IMR-90 (cell line): ENCODE data around the gene LYRM9. TPM values are rescaled to one million over a fixed set of nuclear protein-coding genes. Genes with fewer than 3 reads are reported as not detected.

Source experiments
- ATAC-seq: fragments of 200-7000 bp; cut with Tn5 transposase; 2 replicates; pipeline ENCODE4 v1.9.1; 2020; ENCODE audit warnings: low read depth, mild to moderate bottlenecking, moderate library complexity
- BruUV-seq: library from RNA; stranded (reverse); fragments of 400-500 nt; replicated peaks from 2 replicates; lab custom pipeline; 2021; lab: Mats Ljungman, UMichigan
- CTCF ChIA-PET: fragments of 300-600 bp; formaldehyde crosslinking; extraction: SDS; loops from one replicate; lab custom pipeline; 2021; ENCODE audit warnings: antibody characterized with exemption; lab: Yijun Ruan, JAX
- POLR2A ChIA-PET: fragments of 300-600 bp; sonication (Branson Sonifier 250); formaldehyde crosslinking; loops from one replicate; lab custom pipeline; 2022; ENCODE audit warnings: antibody characterized with exemption; ENCODE audit not compliant: unreplicated experiment; lab: Charles Lee
- DNase-seq: peaks from one replicate; pipeline ENCODE4 v3.0.0; 2013
- H2AFZ ChIP-seq: replicated peaks from 2 replicates; pipeline ENCODE3; 2013; ENCODE audit warnings: low read length, mild to moderate bottlenecking; ENCODE audit not compliant: poor library complexity
- H2AK5ac ChIP-seq: 2 replicates; pipeline ENCODE4 v1.6.1; 2013; ENCODE audit warnings: low read depth, low read length, inconsistent platforms
- H2AK9ac ChIP-seq: replicated peaks from 2 replicates; pipeline ENCODE3; 2013; ENCODE audit warnings: mild to moderate bottlenecking, low read depth, low read length, moderate library complexity; ENCODE audit not compliant: poor library complexity
- H2BK120ac ChIP-seq: 2 replicates; pipeline ENCODE4 v1.6.1; 2013; ENCODE audit warnings: low read depth, low read length, inconsistent platforms
- H2BK15ac ChIP-seq: 3 replicates; pipeline ENCODE4 v1.6.1; 2013; ENCODE audit warnings: low read depth, low read length, inconsistent platforms
- H2BK20ac ChIP-seq: 2 replicates; pipeline ENCODE4 v1.6.1; 2013; ENCODE audit warnings: low read depth, mild to moderate bottlenecking, inconsistent platforms, low read length, moderate library complexity
- H2BK5ac ChIP-seq: 2 replicates; pipeline ENCODE4 v1.6.1; 2013; ENCODE audit warnings: mild to moderate bottlenecking, low read depth, low read length, inconsistent platforms; ENCODE audit not compliant: poor library complexity, severe bottlenecking
- H3K14ac ChIP-seq: replicated peaks from 2 replicates; pipeline ENCODE4 v1.6.1; 2013; ENCODE audit warnings: low read depth, low read length, inconsistent platforms
- H3K18ac ChIP-seq: 2 replicates; pipeline ENCODE4 v1.6.1; 2013; ENCODE audit warnings: low read depth, low read length, control low read depth
- H3K23ac ChIP-seq: 2 replicates; pipeline ENCODE4 v1.6.1; 2013; ENCODE audit warnings: low read depth, low read length, inconsistent platforms
- H3K27ac ChIP-seq: 2 replicates; pipeline ENCODE4 v1.5.1; 2013; ENCODE audit warnings: mild to moderate bottlenecking, control low read depth, low read length; ENCODE audit not compliant: insufficient read depth
- H3K27me3 ChIP-seq: 2 replicates; pipeline ENCODE4 v1.6.1; 2013; ENCODE audit warnings: low read length; ENCODE audit not compliant: control insufficient read depth, insufficient read depth
- H3K36me3 ChIP-seq: 2 replicates; pipeline ENCODE4 v1.6.1; 2013; ENCODE audit warnings: low read length, mixed read lengths; ENCODE audit not compliant: control insufficient read depth, insufficient read depth
- H3K4ac ChIP-seq: 2 replicates; pipeline ENCODE4 v1.6.1; 2013; ENCODE audit warnings: low read depth, low read length, inconsistent platforms
- H3K4me1 ChIP-seq: 2 replicates; pipeline ENCODE4 v1.6.1; 2013; ENCODE audit warnings: low read length, mixed read lengths; ENCODE audit not compliant: control insufficient read depth, insufficient read depth
- H3K4me2 ChIP-seq: 2 replicates; pipeline ENCODE4 v1.6.1; 2013; ENCODE audit warnings: low read depth, mild to moderate bottlenecking, control low read depth, low read length, moderate library complexity
- H3K4me3 ChIP-seq: 2 replicates; pipeline ENCODE4 v1.5.1; 2013; ENCODE audit warnings: low read depth, mild to moderate bottlenecking, control low read depth, low read length, moderate library complexity; ENCODE audit not compliant: insufficient read depth
- H3K56ac ChIP-seq: 2 replicates; pipeline ENCODE4 v1.6.1; 2013; ENCODE audit warnings: low read length, inconsistent platforms; ENCODE audit not compliant: insufficient read depth; ENCODE audit errors: extremely low read depth
- H3K79me1 ChIP-seq, 2 experiments: 2 replicates each; pipeline ENCODE4 v1.6.1; 2013; ENCODE audit warnings: low read length in 2 of 2, inconsistent platforms in 1 of 2, low read depth in 1 of 2
- H3K9ac ChIP-seq: 2 replicates; pipeline ENCODE4 v1.6.1; 2013; ENCODE audit warnings: low read depth, low read length, control low read depth
- H3K9me1 ChIP-seq: 2 replicates; pipeline ENCODE4 v1.6.1; 2013; ENCODE audit warnings: low read length, inconsistent platforms; ENCODE audit not compliant: insufficient read depth
- H3K9me3 ChIP-seq: 2 replicates; pipeline ENCODE4 v1.6.1; 2013; ENCODE audit warnings: low read length; ENCODE audit not compliant: control insufficient read depth, insufficient read depth
- H4K20me1 ChIP-seq: 2 replicates; pipeline ENCODE4 v1.6.1; 2013; ENCODE audit warnings: low read length, inconsistent platforms; ENCODE audit not compliant: insufficient read depth
- H4K5ac ChIP-seq: 2 replicates; pipeline ENCODE4 v1.6.1; 2013; ENCODE audit warnings: mild to moderate bottlenecking, low read depth, low read length, control low read depth
- H4K8ac ChIP-seq, 2 experiments: 2 replicates each; pipeline ENCODE4 v1.6.1; 2013; ENCODE audit warnings: low read depth in 2 of 2, low read length in 2 of 2, control low read depth in 1 of 2, inconsistent platforms in 1 of 2
- H4K91ac ChIP-seq: 2 replicates; pipeline ENCODE4 v1.6.1; 2013; ENCODE audit warnings: low read depth, low read length, inconsistent platforms; ENCODE audit not compliant: insufficient read depth
- BHLHE40 ChIP-seq: fragments of 150-350 bp; IDR thresholded peaks from 2 replicates; pipeline ENCODE4 v1.6.1; 2016; ENCODE audit warnings: mild to moderate bottlenecking, low read depth, low read length
- CEBPB ChIP-seq: IDR thresholded peaks from 2 replicates; pipeline ENCODE4 v1.6.1; 2012; ENCODE audit warnings: low read depth, low read length, improper control_type of control experiment
- CHD1 ChIP-seq: IDR thresholded peaks from 2 replicates; pipeline ENCODE4 v1.6.1; 2012; ENCODE audit warnings: low read depth, low read length, improper control_type of control experiment
- CTCF ChIP-seq: conservative IDR thresholded peaks from 2 replicates; pipeline ENCODE4 v1.5.1; 2012; ENCODE audit warnings: mild to moderate bottlenecking, low read depth, low read length, improper control_type of control experiment
- ELK1 ChIP-seq: fragments of 150-350 bp; IDR thresholded peaks from 2 replicates; pipeline ENCODE4 v1.6.1; 2016; ENCODE audit warnings: low read depth, mild to moderate bottlenecking, low read length, moderate library complexity, borderline replicate concordance
- FOS ChIP-seq: fragments of 150-350 bp; IDR thresholded peaks from 2 replicates; pipeline ENCODE4 v1.6.1; 2016; ENCODE audit warnings: low read depth, low read length
- MAFK ChIP-seq: IDR thresholded peaks from 2 replicates; pipeline ENCODE4 v1.6.1; 2012; ENCODE audit warnings: low read depth, low read length, improper control_type of control experiment
- MAZ ChIP-seq: IDR thresholded peaks from 2 replicates; pipeline ENCODE4 v1.6.1; 2012; ENCODE audit warnings: low read depth, mild to moderate bottlenecking, low read length, improper control_type of control experiment, moderate library complexity, borderline replicate concordance
- NFE2L2 ChIP-seq: fragments of 150-350 bp; IDR thresholded peaks from 2 replicates; pipeline ENCODE4 v1.6.1; 2016; ENCODE audit warnings: low read depth, mild to moderate bottlenecking, low read length
- POLR2A ChIP-seq: IDR thresholded peaks from 2 replicates; pipeline ENCODE4 v1.6.1; 2012; ENCODE audit warnings: mild to moderate bottlenecking, low read depth, low read length
- RAD21 ChIP-seq: IDR thresholded peaks from 2 replicates; pipeline ENCODE4 v1.6.1; 2012; ENCODE audit warnings: low read length, improper control_type of control experiment
- RCOR1 ChIP-seq: IDR thresholded peaks from 2 replicates; pipeline ENCODE4 v1.6.1; 2012; ENCODE audit warnings: mild to moderate bottlenecking, low read length, improper control_type of control experiment; ENCODE audit not compliant: insufficient replicate concordance
- RFX5 ChIP-seq: IDR thresholded peaks from 2 replicates; pipeline ENCODE4 v1.8.0; 2012; ENCODE audit warnings: low read depth, mild to moderate bottlenecking, low read length, moderate library complexity
- SMC3 ChIP-seq: fragments of 150-350 bp; IDR thresholded peaks from 2 replicates; pipeline ENCODE4 v1.6.1; 2016; ENCODE audit warnings: low read depth, mild to moderate bottlenecking, antibody characterized with exemption, low read length, moderate library complexity
- USF2 ChIP-seq: fragments of 150-350 bp; IDR thresholded peaks from 2 replicates; pipeline ENCODE4 v1.6.1; 2017; ENCODE audit warnings: mild to moderate bottlenecking, antibody characterized with exemption, low read length, low read depth
- WGBS, 2 experiments: methylation state at CpG; one replicate each; pipeline versions ENCODE4 v1.1.5 to v1.1.7; 2013; ENCODE audit warnings: missing lambda C conversion rate in 2 of 2; ENCODE audit not compliant: insufficient read length in 1 of 2; ENCODE audit errors: extremely low coverage in 2 of 2; 5-methylcytosine and 5-hydroxymethylcytosine counted together
- dilution Hi-C: fragments of 300-500 bp; cut with HindIII; formaldehyde crosslinking; loops from one replicate; pipeline ENCODE4 v1.14.3; 2018; ENCODE audit warnings: low sequenced_read_pairs; ENCODE audit not compliant: unreplicated experiment
- in situ Hi-C: fragments of 300-500 bp; cut with MboI; formaldehyde crosslinking; loops from 3 replicates; pipeline ENCODE4 v1.14.3; 2019; ENCODE audit warnings: low sequenced_read_pairs, inconsistent platforms, mixed read lengths
- intact Hi-C: fragments of 100-400 bp; cut with micrococcal nuclease; formaldehyde crosslinking; loops from 2 replicates; pipeline ENCODE4 v1.10.0; 2022
- polyA plus RNA-seq, 3 experiments: library from polyadenylated mRNA; depleted of rRNA; stranded (reverse); fragments of >200 nt; gene quantifications; 2 replicates each; pipeline ENCODE4 v1.2.3, GENCODE V29; 2012; ENCODE audit warnings: low replicate concordance in 1 of 3
- total RNA-seq: library from RNA; depleted of rRNA; stranded (reverse); fragments of >200 nt; gene quantifications from 2 replicates; pipeline ENCODE4 v1.2.3, GENCODE V29; 2012

The LYRM9 gene
- total and polyA plus RNA-seq, 2 of the 4 experiments (the other 2 are of a cell fraction), result 3.2 to 4.8 TPM

- no CpG with 5 or more reads among the region's 8 CpGs for WGBS, 2 experiments
- Histone ChIP-seq H3K27me3 (peaks cover 11% of the 10 kb centered on the region), H3K9ac (no peak overlapping the region), H2BK20ac (no peak overlapping the region), H4K8ac (no peak overlapping the region), H3K79me1 (0 out of 4 replicates have a peak, but pooled peaks cover 0 to 5% of the 10 kb centered on the region in 2 experiments), H3K9me3 (no peaks in the 10 kb centered on the region), H4K5ac (no peak overlapping the region), H2BK5ac (no peak overlapping the region), H3K18ac (no peak overlapping the region), H3K4me2 (no peak overlapping the region), H2AK9ac (no peak overlapping the region), H2BK15ac (no peak overlapping the region), H4K91ac (no peak overlapping the region), H3K14ac (no peak overlapping the region), H2BK120ac (no peak overlapping the region), H4K20me1 (no peaks in the 10 kb centered on the region), H3K4ac (no peak overlapping the region), H3K36me3 (no peaks in the 10 kb centered on the region), H3K4me3 (no peak overlapping the region), H2AK5ac (no peak overlapping the region), H3K56ac (no peak overlapping the region), H3K9me1 (no peaks in the 10 kb centered on the region), H3K23ac (no peak overlapping the region), H3K4me1 (peaks cover 2% of the 10 kb centered on the region; the same call in 1 of the 2 replicates), H2AFZ (no peak overlapping the region), H3K27ac (no peak overlapping the region)
- intact Hi-C loops, result loop anchor here (10.0 kb wide), 2 partner anchors 219 to 299 kb away; no protein-coding TSS in a partner anchor
- ChIA-PET POLR2A (no interaction called here), CTCF (no interaction called here)
- BruUV-seq, result no TSS peak
- dilution Hi-C loops, result no loop called here
- in situ Hi-C loops, result no loop called here
- no peak for TF ChIP-seq MAFK
- TF ChIP-seq CHD1, result no peak
- no peak for TF ChIP-seq CEBPB
- no peak for TF ChIP-seq FOS
- no peak for TF ChIP-seq RCOR1
- no peak for TF ChIP-seq POLR2A
- no peak for TF ChIP-seq ELK1
- no peak for TF ChIP-seq RFX5
- no peak for TF ChIP-seq SMC3
- no peak for TF ChIP-seq BHLHE40
- TF ChIP-seq MAZ, result no peak
- no peak for TF ChIP-seq RAD21
- TF ChIP-seq NFE2L2, result no peak
- no peak for TF ChIP-seq USF2
- no peak for TF ChIP-seq CTCF
- DNase-seq (no peak), ATAC-seq (no peak)
These were observed 2.1 kb upstream of the LYRM9 start for GRCh38 chr17:27895123-27895895.
